Motor neuron (in vitro differentiated cells): Measurements from ENCODE around the gene MLST8. TPM values are rescaled to one million over a fixed set of nuclear protein-coding genes. Genes with fewer than 3 reads are reported as not detected.

Experiments used
- ATAC-seq, 8 experiments: fragments of 200-7000 bp; cut with Tn5 transposase; replicated peaks in 6 of 8; 2 replicates each; pipeline ENCODE4 v1.8.0; 2021; ENCODE audit warnings: mild to moderate bottlenecking in 8 of 8, moderate library complexity in 8 of 8
- H3K27ac ChIP-seq, 2 donors: fragments of 250-450 bp; sonication (Bioruptor Pico); 2 replicates each; pipeline ENCODE4 v1.9.0; 2021; ENCODE audit warnings: antibody characterized with exemption in 2 of 2, mild to moderate bottlenecking in 2 of 2, moderate library complexity in 1 of 2
- H3K4me1 ChIP-seq, 2 donors: fragments of 250-450 bp; sonication (Bioruptor Pico); replicated peaks in 1 of 2; 2 replicates each; pipeline ENCODE4 v1.6.1; 2021; ENCODE audit warnings: antibody characterized with exemption in 2 of 2, mild to moderate bottlenecking in 2 of 2, moderate library complexity in 1 of 2
- H3K4me3 ChIP-seq, 5 donors: fragments of 250-450 bp; sonication (Bioruptor Pico); 2 replicates each; pipeline ENCODE4 v1.9.0; 2021; ENCODE audit warnings: antibody characterized with exemption in 5 of 5, mild to moderate bottlenecking in 5 of 5, moderate library complexity in 4 of 5
- WGBS, 10 experiments: fragments of 450-650 bp; shearing (Covaris generic); methylation state at CpG; one replicate each; pipeline ENCODE4 v1.0.0; 2022; 5-methylcytosine and 5-hydroxymethylcytosine counted together
- in situ Hi-C, 9 experiments: fragments of 400-800 bp; cut with MboI; loops; one replicate each; pipeline ENCODE4 v1.15.0; 2021; ENCODE audit warnings: low sequenced_read_pairs in 9 of 9, low pct_unique_long_range_greater_than_20kb in 2 of 9; ENCODE audit not compliant: unreplicated experiment in 9 of 9
- total RNA-seq, 8 experiments: library from RNA; unstranded; fragments of 300-600 nt; gene quantifications; 2 replicates each; pipeline versions ENCODE4 v1.2.3 to v1.2.4, GENCODE V29; 2022

Gene MLST8
- total RNA-seq, 8 experiments from 2014 or later = 25.9 to 59.8 (median 38.7) TPM

DNA sequence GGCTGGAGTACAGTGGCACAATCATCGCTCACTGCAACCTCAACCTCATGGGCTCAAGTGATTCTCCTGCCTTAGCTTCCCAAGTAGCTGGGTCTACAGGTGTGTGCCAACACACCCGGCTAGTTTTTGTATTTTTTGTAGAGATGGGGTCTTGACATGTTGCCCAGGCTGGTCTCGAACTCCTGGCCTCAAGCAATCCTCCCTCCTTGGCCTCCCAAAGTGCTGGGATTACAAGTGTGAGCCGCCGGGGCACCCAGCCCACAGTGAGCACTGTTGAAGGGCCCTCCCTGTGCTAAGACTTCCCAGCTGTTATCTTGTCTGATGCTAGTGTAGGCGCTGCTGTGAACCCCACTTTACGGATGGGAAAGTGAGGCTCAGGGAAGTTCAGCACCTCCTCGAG, 16.9 kb upstream of the MLST8 start:
- H3K4me1 ChIP-seq = peaks cover 4 to 11% of the 10 kb centered on the region in 2 donors
- no peak overlapping the region for H3K27ac ChIP-seq
- ATAC-seq = no peak
- in situ Hi-C loops = no loop called here
- 100% methylated on average over 1 to 3 of the region's 8 CpGs; no CpG with 5 or more reads in 7 of the 10 experiments for WGBS, 10 experiments
- no peak overlapping the region for H3K4me3 ChIP-seq

DNA sequence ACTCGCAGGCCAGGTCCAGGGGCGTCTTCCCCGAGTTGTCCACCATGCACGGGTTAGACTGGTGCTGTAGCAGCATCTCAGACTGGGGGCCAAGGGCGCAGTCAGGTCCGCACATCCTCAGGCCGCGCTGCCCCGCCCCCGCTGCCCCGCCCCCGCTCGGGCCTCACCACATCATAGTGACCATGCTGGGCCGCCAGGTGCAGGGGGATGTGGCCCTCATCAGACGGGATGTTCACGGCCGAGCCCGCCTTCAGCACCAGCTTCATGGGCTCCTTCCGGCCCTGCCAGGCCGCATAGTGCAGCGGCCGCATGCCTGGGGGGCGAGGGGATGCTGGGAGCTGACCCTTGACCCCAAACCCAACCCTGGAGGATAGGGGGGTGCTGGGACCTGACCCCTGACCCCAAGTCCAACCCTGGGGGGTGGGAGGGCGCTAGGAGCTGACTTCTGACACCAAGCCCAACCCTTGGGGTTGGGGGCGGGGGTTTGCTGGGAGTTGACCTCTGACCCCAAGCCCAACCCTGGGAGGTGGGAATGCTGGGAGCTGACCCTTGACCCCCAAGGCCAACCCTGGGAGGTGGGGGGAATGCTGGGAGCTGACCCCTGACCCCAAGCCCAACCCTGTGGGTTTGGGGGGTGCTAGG, 15.9 kb upstream of the MLST8 start:
- Histone ChIP-seq H3K27ac (no peak overlapping the region), H3K4me3 (no peak overlapping the region), H3K4me1 (peaks cover 12 to 18% of the 10 kb centered on the region in 2 donors)
- peak in 2 of 8 experiments; percentile 3 to 4 for ATAC-seq
- in situ Hi-C loops = no loop called here
- no CpG with 5 or more reads among the region's 25 CpGs for WGBS, 10 experiments

DNA sequence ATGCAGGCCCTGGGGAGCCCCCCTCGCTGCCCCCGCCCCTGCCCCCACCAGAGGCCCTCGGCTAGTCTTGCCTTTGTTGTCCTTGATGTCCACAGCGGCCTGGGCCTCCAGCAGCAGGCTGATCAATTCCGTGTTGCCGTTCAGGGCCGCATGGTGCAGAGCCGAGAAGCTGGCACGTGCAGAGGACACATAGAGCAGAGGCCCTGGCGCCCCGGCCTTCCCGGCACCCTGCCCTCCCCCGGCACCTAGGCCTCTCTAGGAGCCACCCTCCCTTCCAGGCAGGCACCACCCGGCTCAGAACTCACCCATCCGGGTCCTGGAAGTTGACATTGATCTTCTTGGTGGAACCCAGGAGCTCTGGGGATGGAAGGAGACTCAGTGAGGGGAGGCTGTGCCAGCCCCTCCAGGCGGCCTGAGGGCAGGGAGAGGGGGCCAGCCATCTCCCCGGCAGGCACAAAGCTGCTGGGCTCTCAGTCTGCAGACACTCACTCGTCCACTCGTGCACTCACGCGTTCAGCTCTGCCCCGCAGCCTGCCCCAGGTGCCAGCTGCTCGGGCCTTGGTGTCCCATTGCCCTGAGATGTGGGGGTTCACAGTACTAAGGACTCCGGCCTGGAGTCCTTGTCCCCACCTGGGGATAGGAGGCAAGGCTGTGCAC, 15.1 kb upstream of the MLST8 start:
- H3K27ac ChIP-seq = no peak overlapping the region
- no peak overlapping the region for H3K4me3 ChIP-seq
- no peak for ATAC-seq
- H3K4me1 ChIP-seq = peaks cover 20 to 26% of the 10 kb centered on the region in 2 donors
- in situ Hi-C loops = no loop called here
- 24 to 100% methylated on average over 3 to 6 of the region's 24 CpGs; no CpG with 5 or more reads in 8 of the 10 experiments for WGBS, 10 experiments

DNA sequence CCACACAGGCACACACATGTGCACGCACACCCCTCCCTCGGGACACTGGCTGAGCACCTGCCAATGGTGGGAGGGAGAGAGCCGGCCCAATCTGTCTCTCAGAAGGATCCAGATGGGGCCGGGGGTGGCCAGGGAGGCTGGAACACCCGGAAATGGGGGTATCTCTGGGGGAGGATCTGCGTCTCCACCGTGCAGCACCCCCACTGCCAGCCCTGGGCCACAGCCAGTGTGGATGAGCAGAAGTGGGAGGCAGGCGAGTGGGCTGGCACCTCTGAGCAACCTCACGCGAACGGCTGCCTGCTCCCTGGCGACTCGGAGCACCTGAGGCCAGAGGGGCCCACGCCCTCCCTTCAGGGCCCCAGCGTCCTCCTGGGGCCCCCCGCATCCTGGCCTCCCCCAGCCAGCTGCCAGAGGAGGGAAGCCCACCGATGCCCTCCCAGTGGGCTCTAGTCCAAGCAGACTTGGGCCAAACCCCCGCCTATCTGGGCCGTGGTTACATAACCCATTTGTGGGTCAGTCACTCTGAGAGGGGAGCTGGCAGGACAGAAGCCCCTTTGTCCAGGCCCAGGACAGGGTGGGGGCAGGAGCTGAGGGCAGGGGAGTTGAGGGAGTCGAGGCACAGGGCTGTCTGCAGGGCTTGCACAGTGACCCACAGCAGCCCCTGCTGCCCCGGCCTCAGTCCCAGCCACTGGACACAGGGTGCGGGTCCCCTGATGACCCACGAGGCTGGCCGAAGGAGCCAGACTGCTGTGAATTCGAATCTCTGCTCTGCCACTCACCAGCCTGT, 14.4 kb upstream of the MLST8 start:
- ATAC-seq = no peak
- WGBS, 10 experiments = 72 to 90% (median 80%) methylated on average over 1 to 5 of the region's 25 CpGs; no CpG with 5 or more reads in 7 of the 10 experiments
- in situ Hi-C loops = no loop called here
- H3K4me1 ChIP-seq = peaks cover 20 to 29% of the 10 kb centered on the region in 2 donors
- no peak overlapping the region for H3K4me3 ChIP-seq
- no peak overlapping the region for H3K27ac ChIP-seq

DNA sequence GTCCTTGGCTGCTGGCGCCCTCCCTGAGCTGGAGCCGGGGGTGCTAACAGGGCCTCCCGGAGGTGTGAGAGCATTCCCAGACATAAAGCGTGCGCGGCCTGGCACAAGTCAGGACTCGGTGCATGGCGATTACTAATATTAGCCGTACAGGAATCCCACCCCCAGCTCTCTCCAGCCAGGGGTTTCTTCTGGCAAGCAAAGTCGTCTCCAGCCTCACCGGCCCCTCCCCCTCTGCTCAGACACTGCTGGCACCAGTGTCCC, 13.9 kb upstream of the MLST8 start:
- no peak for ATAC-seq
- Histone ChIP-seq H3K4me1 (peaks cover 20 to 29% of the 10 kb centered on the region in 2 donors), H3K27ac (no peak overlapping the region), H3K4me3 (no peak overlapping the region)
- WGBS, 10 experiments = 60 to 100% (median 90%) methylated on average over 1 to 8 of the region's 11 CpGs; no CpG with 5 or more reads in 5 of the 10 experiments
- in situ Hi-C loops = no loop called here

DNA sequence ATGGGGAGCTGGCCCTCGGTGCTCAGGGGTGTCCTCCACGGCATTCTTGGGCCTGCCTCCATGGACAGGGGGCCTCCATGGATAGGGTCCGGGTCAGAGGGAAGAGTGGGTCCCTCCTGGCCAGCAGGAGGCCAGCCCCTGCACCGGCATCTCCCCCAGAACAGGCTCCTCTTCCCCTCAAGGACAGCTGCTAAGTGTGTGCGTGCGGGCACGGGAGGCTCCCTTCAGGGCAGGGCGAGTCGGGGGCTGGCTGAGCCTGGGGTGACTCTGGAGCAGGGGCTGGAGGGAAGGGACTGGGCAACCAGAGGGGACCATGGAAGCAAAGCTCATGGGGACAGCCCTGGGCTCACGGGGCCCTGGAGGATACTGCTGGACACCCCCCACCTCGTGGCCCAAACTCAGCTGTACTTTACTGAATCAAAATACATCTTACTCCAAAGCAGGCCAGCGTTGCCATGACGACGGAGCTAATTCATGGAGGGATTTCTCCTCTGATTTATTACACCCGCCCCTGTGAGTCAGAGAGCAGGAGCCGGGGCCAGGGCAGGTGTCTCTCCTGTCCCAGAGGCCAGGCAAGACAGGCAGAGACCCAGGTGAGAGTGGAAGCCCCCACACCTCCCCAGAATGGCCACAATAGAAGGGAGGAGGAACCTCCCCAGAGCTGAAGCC, 11.0 kb upstream of the MLST8 start:
- in situ Hi-C loops = no loop called here

DNA sequence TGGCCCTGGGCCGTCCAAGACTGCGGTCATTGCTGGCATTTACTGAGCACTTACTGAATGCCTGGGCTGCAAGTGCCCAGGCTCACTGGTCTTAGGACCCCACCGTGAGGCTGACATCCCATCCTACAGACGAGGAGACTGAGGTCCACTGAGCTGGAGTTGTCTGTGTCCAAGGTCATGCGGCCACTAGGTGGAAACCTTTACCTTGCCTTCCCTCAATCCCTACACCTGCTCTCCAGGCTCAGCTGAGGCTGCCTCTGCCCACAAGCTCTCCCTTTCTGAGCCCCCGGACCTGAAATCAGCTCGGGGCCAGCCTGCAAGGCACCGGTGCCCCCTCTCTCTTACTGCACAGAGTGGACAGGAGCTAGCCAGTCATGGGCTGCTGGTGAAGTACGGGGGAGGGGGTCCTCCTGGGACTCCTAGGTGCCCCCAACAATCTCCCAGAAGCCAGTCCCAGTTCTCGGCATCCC, 10.4 kb upstream of the MLST8 start:
- in situ Hi-C loops = no loop called here
- Histone ChIP-seq H3K27ac (peak overlapping the region; percentile 7 to 66), H3K4me1 (peaks cover 20 to 26% of the 10 kb centered on the region in 2 donors), H3K4me3 (peak overlapping the region; percentile 48 to 97 (median 84))
- WGBS, 10 experiments = 0 to 60% (median 6%) methylated on average over 1 to 4 of the region's 10 CpGs; no CpG with 5 or more reads in 6 of the 10 experiments
- peak; percentile 43 to 69 (median 58) for ATAC-seq

More for the DNA sequence above, 11.0 kb upstream of the MLST8 start:
- peak; percentile 8 to 66 (median 42) for ATAC-seq
- Histone ChIP-seq H3K4me3 (peak overlapping the region in 4 of 5 donors; percentile 48 to 87 (median 76)), H3K4me1 (peaks cover 20 to 29% of the 10 kb centered on the region in 2 donors), H3K27ac (peak overlapping the region; percentile 9 to 66)
- 10 to 47% (median 20%) methylated on average over 2 of the region's 16 CpGs; no CpG with 5 or more reads in 7 of the 10 experiments for WGBS, 10 experiments

DNA sequence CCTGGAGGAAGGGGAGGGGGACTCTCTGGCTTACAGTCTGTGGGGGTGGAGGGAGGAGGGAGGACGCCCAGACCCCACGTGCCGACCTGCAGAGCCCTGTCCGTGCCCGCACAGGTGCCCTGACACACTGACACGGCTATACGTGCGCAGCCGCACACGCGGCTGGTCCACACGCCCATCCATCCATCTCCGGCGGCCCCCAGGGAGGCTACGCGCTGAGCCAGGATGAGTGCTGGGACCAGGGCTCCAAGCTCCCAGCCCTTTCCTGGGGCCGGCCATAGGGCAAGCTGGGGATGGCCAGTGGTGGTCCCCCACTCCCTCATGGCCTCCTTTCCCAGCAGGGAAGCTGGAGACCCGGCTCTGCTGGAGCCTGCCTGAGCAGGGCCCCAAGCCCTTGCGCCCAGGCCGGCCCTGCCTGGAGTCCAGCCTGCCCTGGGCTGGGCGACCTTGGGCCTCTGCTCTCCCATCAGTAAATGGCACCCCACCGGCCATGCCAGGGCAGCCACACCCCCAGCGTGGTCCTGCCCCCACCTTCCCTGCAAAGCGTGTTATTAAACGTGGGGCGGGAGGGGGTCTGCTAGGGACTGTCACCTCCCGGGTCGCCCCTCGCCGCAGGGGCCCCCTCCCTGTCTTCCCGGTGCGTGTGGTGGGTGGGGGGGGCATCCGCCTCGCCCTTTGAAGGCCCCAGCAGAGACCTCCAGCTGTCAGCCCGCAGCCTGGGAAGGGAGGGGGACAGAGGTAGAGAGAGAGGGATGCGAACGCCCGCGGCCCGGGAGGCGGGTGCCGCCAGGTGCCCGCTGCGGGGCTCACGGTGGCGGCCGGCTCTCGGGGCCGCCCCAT, 9.7 kb upstream of the MLST8 start:
- Histone ChIP-seq H3K4me3 (peak overlapping the region; percentile 48 to 97 (median 84)), H3K4me1 (peaks cover 15 to 20% of the 10 kb centered on the region in 2 donors), H3K27ac (peak overlapping the region; percentile 66 to 68)
- in situ Hi-C loops = no loop called here
- 0% methylated on average over 5 of the region's 49 CpGs; no CpG with 5 or more reads in 9 of the 10 experiments for WGBS, 10 experiments
- peak in 7 of 8 experiments; percentile 7 to 68 (median 51) for ATAC-seq

DNA sequence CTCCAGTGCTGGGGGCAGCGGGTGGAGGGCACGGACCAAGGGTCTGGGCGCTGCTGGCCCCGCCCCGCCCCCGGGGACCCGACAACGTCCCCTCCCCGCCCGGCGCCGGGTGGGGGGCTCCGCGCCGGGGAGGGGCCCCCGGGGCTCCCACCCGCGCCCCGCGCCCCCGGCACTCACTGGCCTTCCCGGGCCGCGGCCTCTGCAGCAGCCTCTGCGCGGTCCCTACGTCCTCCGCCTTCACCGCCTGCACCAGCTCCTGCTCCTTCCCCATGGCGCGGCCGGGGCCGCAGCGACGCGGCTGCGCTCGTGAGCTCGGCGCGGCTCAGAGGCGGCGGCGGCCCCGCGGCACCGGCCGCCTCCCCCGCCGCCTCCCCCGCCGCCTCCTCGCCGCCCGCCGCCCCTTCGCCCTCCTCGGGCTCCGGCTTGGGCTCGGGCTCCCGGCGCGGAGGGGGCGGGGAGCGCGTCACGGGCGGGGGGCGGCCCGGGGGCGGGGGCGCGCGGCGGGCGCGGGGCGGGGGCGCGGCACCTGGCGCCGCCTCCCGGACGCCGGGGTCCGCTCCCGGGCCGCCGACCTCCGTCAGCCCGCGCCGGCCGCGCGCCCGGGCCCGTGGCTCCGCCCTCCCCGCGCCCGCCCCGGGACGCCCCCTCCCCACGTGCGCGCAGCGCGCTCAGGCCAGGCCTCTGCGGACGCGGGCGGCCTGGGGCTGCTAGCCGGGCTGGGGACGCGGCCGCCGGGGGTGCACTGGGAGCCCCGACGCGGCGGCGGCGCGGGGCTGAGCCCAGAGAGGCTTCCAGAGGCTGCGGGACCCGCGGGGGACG, 8.9 kb upstream of the MLST8 start, which contains the start of gene CASKIN1:
TSS of gene CASKIN1 (minus strand) at position 444 of the 819 bp plus-strand sequence. CDS start at position 271, 173 bp downstream.
- Histone ChIP-seq H3K27ac (peak within 1 kb of the TSS; percentile 66 to 68), H3K4me1 (peaks cover 15 to 18% of the 10 kb centered on the region in 2 donors), H3K4me3 (peak within 1 kb of the TSS; percentile 48 to 97 (median 84))
- in situ Hi-C loops = no loop called here
- WGBS, 10 experiments = no CpG with 5 or more reads among the region's 129 CpGs
- peak; percentile 41 to 76 (median 54) for ATAC-seq

DNA sequence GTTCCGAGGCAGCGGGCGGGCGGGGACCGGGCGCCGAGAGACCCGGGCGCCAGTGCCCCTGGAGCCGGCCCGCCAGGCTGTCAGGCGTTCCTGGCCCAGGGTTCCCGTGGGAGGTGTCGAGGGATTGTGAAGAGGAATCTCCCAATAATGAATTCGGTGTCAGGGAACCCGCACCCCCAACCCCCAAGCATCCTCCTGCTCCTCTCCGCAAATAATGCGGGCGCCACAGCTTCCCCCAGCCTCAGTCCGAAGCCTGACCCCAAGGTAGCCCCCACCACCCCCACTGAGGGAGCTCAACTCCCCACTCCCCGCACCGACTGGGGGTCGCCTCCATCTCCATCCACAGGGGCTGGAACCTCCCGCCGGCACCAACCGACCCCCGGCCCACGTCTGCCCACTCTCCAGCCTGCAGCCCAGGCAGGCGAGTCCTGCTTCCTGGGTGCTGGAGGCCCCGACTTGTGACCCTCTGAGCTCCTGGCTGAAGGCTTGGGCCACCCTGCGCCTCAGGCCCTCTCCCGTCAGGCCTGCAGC, 8.2 kb upstream of the MLST8 start:
- Histone ChIP-seq H3K4me1 (peaks cover 15 to 18% of the 10 kb centered on the region in 2 donors), H3K4me3 (peak overlapping the region; percentile 48 to 97 (median 84)), H3K27ac (peak overlapping the region in 1 of 2 donors; percentile 66)
- no peak for ATAC-seq
- WGBS, 10 experiments = 63% methylated on average over 2 of the region's 32 CpGs; no CpG with 5 or more reads in 9 of the 10 experiments
- in situ Hi-C loops = no loop called here

DNA sequence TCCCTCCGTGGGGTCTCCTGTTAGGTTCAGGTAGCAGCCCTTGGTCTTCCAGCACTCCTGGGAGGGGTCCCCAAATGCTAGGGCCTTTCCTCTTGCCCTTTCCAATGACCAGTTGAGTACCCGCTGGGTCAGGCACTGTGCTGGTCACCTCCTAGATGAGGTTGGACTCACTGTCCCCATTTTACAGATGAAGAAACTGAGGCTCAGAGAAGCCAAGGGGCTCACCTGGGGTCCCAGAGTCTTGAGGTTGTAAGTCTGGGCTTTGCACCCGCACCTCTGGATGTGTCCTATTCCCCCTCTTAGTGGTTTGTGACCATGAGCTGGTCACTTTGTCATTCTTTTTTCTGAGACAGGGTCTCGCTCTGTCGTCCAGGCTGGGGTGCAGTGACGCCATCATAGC, 7.5 kb upstream of the MLST8 start:
- H3K4me1 ChIP-seq = peaks cover 15 to 18% of the 10 kb centered on the region in 2 donors
- no peak overlapping the region for H3K4me3 ChIP-seq
- ATAC-seq = no peak
- H3K27ac ChIP-seq = no peak overlapping the region
- WGBS, 10 experiments = 65 to 100% (median 81%) methylated on average over 1 to 4 of the region's 6 CpGs; no CpG with 5 or more reads in 6 of the 10 experiments
- in situ Hi-C loops = no loop called here
